Left ventricle myocardium superior (tissue), 1 donor: ENCODE measurements around the gene ZNF497. TPM values are rescaled to one million over a fixed set of nuclear protein-coding genes. Genes with fewer than 3 reads are reported as not detected.
A peak's percentile ranks its signal among the peaks of the same experiment; 100 is the strongest.
"Not testable (repeated sequence)": the region's sequence is repeated elsewhere in the genome, so short reads cannot be mapped to it uniquely, and the experiment has no call there.

Source experiments
- ATAC-seq: fragments of 200-7000 bp; cut with Tn5 transposase; one replicate; pipeline ENCODE4 v1.9.1; 2020; ENCODE audit warnings: mild to moderate bottlenecking, moderate library complexity
- DNase-seq: peaks from one replicate; pipeline ENCODE4 v3.0.0-alpha.2; 2020
- intact Hi-C: fragments of 100-400 bp; cut with micrococcal nuclease; formaldehyde crosslinking; loops from one replicate; pipeline ENCODE4 v1.11.0; 2022
- long read RNA-seq: library from polyadenylated mRNA; unstranded; transcript quantifications from one replicate; pipeline ENCODE4 v2.0.0, GENCODE V29; 2021
- total RNA-seq: library from RNA; stranded (reverse); fragmentation: NEBNext Ultra II Directional; extraction: Animal tissue kit (Norgen Biotek cat#: 25700); gene quantifications from one replicate; pipeline ENCODE4 v1.2.1, GENCODE V29; 2021
- donor health status: DM: no; HTN: yes; CAD: no; lungs with severe emphysema.

Gene ZNF497
- 0.55 TPM for total RNA-seq
- long read RNA-seq, partial matches to known transcripts, result 0 of 3 reads
- long read RNA-seq, other reads (novel, unspliced or antisense), result 3 of 3 reads

DNA sequence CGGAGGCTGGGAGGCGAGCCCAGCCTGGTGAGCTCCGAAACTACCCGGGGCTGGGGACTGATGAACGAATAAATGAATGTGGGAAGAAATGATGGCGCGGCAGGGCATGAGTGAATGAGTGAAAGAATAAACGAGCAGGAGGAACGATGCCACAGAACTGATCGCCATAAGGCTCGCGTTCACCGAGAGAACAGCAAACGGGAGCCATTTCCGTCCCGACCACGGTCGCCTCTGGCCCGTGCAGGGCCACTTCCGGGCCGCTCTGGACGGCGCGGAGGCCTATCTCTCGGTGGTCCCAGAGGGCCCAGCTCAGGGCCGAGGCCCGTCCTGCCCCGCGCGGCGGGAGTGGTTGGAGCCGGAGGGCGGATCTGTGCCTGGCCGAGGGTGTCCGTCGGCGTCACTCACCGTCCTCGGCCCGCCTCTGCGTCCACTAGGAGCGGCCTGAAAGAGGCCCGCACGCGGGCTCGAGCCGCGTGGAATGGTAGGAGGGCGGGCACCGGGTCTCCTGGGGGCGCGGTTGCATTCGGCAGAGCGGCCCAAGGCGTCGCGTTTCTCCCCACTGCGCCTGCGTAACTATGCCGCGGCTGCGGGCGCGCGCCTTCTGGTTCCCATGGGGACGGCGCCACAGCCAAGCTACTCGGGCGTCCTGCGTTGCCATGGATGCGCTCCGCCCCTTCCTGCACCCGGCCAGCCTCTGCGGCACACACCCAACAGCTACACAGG, at the start of gene ZNF497:
Gene ZNF497 (minus strand): TSS at position 480 of the 723 bp plus-strand sequence. CDS start 5,116 bp downstream, outside the sequence.
- ATAC-seq (peak; percentile 96), DNase-seq (peak; percentile 99)
- intact Hi-C loops, result no loop called here

DNA sequence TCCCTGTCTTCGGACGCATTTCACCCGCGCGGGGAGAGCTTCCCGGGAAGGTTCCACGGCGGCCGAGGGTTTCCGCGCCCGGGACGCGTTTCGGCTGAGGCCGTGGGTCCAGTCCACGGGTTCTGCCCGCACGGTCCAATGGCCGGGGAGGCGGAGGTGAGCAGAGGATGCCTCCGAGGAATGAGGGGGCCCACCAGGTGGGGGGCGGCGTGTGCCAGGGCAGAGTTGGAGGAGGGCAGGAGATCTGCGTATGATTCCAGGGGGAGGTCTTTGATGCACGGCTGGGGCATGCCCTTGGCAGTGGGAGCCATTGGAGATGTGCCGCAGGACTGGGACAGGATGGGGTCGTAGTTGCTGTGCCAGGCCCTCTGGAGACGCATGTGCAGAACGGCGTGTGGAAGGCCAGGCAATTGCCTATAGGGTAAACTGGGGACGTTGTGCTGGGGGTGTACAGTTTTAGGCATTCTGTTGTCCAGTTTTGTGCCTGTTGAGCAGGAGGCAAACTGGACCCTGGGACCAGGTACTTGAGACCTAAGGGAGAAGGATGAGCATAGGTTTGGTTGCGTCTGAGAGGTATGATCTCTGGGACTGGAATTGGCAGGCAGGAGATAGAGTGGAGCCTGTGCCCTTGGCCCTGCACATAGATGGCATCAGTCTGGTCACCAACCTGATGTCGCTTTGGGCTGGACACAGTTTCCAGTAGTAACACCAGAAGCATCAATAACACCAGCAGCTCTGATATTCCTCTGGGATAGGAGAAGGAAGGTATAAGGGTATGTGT, 46.6 kb upstream of the ZNF497 start:
- DNase-seq, result peak; percentile 48
- peak; percentile 44 for ATAC-seq

DNA sequence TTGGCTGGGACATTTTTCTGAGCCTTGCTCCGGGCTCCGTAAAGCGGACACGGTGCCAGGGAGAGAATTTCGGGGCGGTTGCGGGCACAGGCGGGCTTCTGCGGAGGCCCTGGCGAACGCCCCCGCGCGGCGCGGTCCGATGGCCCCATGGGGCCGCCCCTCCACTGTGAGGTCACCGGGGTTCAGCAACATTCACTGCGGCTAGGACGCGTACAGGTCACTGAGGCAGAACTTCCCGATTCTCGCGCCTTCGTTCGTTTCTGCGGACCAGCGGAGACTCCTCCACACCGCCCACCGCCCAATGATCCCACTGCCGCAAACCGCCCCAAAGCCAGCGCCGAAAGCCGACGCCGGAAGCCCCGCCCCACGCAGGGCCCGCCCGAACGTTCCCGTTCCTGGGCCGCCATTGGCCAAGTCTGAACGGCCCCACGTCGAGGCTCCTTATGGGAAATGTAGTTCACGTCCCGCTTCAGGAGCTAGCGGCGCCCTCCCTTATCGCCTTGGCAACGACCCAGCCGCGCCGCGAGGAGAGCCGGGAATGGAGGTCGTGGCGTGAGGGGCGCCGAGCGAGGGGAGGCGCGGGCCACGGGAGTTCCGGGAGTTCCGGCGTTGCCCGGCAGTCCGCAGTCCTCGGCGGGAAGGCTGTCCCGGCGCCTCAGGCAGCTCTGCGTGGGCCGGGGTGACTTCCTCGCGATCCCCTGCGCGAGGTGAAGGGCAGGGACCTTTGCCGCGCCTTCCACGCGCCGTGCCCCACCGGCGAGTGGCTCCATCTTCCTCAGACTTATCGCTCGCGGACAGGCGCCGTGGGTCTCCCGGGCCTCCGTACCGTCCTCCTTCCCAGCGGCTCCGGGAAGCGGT, 45.8 kb upstream of the ZNF497 start, which contains the start of gene ZNF584:
Gene ZNF584 (plus strand): TSS at position 498 of the 858 bp plus-strand sequence. CDS start 499 bp downstream, outside the sequence.
- DNase-seq, result peak; percentile 97
- ATAC-seq, result peak; percentile 98
- intact Hi-C loops, result no loop called here

More for the DNA sequence above, 46.6 kb upstream of the ZNF497 start:
- intact Hi-C loops, result no loop called here

DNA sequence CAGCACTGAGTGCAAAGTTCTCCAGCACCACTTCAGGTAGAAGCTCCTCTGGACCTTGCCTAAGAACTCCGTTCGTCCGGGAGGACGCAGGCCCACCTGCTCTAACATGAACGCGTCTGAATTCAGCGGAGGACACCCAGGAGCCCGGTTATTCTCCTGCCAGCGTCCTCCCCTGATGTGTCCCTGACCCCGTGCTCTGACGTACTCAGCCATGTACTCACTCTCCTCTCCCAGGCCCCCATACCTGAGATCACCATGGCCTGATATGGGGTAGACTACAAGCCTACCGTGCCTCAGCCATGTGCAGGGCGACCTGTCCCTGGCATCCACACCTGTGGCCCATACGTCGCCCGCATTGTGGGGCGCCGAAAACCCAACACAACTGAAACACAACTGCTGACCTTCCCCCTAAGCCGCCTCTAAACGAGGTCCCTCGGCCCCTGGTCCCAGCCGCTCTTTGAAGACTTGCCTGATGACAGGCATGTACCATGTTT, 45.2 kb upstream of the ZNF497 start:
- peak; percentile 9 for ATAC-seq
- intact Hi-C loops, result no loop called here

DNA sequence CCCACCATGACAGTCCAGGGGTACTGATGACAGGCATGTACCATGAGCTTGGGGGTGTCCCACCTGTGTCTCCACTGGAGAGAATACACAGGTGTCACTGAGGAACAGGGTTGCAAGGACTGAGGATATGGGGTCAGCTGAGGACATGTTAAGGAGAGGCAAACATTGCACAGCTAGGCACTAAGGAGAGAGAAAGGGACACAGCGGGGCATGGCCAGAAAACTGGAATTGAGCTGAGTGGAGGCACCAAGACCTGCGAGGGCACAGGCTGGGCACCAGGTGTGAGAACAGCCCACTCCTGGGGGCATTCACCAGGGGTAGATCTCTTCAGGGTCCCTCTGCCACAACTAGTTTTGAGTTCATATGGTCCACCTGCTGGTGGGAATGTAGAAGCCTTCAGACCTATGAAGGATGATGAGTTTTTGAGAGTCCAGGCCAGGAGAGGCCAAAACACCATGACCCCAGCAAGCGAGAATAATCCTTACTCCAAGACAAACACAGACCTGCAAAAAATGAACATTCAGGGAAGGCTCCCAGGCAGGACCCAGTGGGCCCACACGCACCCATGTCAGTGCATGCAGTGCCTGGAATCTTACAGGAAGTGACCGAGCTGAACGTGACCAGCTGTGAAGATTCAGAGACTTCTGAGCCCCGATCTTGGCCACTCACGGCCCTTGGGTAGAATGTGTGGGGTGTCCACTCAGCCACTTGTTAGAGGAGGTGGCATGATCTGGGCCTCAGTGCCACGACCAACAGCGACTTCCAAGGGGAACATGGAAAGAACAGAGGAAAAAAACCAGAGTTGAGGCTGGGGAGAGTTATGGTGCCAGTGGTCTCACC, 44.5 kb upstream of the ZNF497 start:
- DNase-seq, result no peak

More for the DNA sequence above, 45.2 kb upstream of the ZNF497 start:
- no peak for DNase-seq

DNA sequence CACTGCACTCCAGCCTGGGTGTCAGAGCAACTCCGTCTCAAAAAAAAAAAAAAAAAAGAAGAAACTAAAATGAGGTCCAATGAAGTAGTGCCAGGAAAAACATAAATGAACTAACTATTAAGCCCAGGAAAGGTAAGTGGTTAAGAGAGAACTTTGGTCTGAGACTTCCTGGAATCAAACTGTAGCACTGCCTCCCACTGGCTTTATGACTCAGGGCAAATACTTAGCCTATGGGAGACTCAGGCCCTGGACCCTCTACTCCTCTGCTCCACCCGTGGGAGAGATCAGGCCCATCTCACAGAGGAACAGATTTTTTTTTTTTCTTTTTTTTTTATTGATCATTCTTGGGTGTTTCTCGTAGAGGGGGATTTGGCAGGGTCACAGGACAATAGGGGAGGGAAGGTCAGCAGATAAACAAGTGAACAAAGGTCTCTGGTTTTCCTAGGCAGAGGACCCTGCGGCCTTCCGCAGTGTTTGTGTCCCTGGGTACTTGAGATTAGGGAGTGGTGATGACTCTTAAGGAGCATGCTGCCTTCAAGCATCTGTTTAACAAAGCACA, 41.4 kb upstream of the ZNF497 start:
- DNase-seq, ATAC-seq, intact Hi-C loops: not testable (repeated sequence)

More for the DNA sequence above, 44.5 kb upstream of the ZNF497 start:
- ATAC-seq, result no peak
- intact Hi-C loops, result no loop called here

DNA sequence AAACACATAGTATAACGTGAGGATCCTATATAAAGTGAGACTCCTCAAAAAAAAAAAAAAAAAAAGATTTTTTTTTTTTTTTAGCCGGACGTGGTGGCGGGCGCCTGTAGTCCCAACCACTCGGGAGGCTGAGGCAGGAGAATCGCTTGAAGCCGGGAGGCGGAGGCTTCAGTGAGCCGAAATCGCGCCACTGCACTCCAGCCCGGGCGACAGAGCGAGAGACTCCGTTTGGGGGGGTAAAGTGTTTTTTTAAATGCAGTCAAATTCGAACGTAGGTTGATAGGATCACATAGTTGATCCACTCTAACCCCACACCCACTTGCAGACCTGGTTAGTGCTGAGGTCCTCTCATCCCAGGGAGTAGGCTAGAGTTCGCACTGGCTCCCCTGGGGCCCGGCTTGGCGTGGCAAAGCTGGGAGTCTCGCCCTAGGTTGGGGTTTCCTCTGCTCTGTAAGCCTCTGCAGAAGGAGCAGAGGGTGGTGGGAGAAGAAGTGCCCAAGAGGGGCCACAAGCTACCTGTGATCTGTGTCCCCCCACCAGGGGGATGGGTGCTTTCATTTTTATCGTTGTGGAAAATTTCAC, 39.4 kb upstream of the ZNF497 start:
- no peak for ATAC-seq
- no peak for DNase-seq
- intact Hi-C loops, result no loop called here

DNA sequence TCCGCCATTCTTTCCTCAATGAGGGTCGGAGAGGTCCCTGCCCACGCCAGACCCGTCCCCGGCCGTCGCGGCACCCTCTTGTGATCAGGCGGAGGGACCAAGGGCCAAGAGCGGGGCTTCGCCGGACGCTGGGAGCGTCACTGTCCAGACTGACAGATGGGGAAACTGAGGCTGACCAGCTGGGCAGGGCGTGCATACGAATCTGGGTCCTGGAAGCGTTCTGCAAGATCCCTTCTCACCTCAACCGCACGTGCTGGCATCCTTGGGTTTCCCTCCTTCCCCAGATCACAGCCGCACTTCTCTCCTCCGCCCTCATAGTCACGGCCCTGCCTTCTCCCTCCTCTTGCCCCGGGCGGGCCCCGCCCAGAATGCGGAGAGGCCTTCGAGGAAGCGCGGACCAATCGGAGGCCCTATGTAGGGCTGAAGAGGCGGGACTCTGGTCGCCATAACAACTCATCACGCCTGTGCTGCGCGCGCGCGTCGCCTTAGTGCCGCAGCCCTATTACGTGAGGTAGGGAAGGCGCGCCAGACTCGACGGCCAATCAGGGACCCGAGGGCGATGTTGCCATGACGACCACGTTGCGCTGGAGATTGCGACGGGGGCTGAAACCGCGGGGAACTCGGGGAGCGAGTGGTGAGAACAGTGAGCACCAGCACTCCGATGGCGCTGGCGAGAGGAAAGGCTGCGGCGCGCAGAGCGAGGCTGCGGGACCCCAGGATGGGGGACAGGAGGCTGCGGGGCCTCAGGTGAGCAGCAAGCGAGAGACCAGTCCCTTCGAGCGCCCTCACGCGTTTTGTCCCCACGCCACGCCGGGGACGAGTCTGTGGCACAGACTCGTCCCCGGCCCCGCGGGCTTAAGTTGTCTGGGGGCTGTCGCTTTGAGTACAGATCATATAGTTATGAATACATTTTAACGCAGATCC, 38.6 kb upstream of the ZNF497 start:
- intact Hi-C loops, result no loop called here
- ATAC-seq (peak; percentile 99), DNase-seq (peak; percentile 100)

DNA sequence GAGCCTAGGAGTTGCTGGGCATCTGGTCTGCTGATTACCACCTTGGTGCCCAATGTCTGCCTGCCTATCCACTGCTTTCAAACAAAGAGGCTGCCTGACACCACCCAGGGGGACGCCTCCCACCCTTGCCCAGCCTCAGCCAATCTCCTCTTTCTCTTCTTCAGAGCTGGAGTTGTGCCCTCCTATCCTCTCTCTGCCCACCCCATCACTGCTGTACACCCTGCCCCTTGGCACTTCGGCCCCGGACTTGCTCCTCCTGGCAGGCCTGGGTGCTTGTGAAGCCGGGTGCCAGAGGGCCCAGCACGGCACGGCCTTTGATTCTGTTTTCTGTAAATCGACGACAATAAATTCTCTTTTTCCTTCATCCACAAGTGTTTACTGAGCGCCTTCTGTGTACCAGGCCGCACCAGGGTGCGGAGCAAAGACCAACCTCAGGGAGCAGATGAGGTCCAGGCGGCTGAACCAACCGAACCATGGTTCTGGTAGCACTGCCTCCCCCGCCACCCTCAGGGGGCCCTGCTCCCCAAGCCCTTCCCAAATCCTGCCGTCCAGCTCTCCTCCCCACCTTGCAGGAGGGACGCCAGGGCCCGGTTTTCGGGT, 37.9 kb upstream of the ZNF497 start:
- peak; percentile 1 for ATAC-seq
- DNase-seq, result no peak
- intact Hi-C loops, result no loop called here

DNA sequence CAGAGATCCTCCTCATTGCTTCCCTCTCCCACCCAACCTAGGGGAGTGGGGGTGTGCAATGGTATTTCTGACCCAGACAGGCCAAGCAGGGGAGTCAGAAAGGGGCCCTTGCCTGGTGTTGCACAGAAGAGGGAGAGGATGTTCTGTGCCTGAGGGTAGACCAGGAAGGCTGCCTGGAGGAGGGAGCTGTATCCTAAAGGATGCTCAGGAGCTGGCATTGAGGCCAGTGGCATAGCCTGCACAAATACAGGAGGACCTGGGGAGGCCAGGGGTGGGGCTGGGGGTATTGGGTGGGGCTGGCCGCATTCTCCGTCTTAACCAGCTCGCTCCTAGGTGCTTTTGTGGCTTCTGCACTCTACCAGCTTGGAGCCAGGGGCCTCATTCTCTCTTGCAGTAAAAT, 37.4 kb upstream of the ZNF497 start:
- no peak for ATAC-seq
- intact Hi-C loops, result no loop called here
- no peak for DNase-seq

DNA sequence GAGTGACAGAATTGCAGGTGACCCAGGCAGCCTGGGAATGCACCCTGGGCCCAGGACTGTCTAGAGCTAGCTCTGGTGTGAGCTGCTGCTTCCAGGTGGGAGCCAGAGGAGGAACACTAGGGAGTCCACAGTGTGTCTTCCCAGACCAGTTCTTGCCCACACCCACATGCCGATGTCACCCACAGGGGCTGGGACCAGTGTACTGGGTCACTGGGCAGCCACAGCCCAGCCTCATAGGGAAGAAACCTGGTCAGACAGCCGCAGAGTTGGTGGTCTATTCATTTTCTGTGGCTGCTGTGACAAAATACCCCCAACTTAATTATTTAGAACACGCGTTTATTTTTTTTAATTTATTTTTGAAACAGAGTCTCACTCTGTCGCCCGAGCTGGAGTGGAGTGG, 36.0 kb upstream of the ZNF497 start:
- ATAC-seq, result no peak
- intact Hi-C loops, result no loop called here
- no peak for DNase-seq

DNA sequence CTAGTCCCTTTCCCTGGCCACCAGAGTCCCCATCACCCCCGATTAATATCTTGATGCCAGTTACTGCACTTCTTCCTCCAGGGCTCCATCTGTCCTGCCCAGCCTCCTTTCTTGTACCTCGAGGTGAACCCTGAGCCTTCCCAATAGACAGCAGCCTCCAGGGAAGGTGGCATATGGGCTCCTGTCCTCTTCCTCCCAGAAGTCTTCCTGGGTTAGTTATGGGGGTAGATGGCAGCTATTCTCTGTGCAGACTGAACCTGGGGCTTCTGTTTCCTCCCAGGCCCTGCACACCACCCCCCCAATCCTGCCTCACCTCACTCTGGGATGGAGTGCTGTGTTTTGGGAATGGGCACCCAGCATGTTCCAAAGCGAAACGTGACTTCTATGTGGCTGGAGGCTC, 35.5 kb upstream of the ZNF497 start:
- ATAC-seq, result no peak
- intact Hi-C loops, result no loop called here

DNA sequence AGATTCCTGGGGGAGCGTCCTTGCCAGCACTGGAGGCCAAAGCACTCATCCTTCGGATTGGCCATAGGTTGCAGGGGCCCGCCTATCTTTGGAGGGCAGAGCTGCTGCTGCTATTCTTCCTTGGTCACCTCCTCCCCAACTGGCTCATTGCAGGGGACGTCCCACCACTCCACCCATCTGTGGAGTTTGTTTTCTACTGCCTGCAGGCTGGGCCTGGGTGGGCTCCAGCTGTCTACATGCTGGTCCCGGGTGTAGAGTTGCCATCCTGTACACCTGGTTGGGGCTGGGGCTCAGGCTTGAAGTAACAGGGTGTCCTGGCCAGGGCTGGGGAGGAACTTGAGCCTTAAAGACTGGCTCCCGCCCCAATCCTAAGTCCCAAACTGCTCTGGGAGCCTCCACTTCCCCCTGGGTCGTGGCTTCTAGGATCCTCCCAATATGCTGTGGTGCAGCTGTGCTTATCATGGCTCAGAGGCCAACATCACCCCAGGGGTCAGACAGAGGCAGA, 35.0 kb upstream of the ZNF497 start:
- ATAC-seq (no peak), DNase-seq (no peak)
- intact Hi-C loops, result no loop called here

More for the DNA sequence above, 35.5 kb upstream of the ZNF497 start:
- no peak for DNase-seq

DNA sequence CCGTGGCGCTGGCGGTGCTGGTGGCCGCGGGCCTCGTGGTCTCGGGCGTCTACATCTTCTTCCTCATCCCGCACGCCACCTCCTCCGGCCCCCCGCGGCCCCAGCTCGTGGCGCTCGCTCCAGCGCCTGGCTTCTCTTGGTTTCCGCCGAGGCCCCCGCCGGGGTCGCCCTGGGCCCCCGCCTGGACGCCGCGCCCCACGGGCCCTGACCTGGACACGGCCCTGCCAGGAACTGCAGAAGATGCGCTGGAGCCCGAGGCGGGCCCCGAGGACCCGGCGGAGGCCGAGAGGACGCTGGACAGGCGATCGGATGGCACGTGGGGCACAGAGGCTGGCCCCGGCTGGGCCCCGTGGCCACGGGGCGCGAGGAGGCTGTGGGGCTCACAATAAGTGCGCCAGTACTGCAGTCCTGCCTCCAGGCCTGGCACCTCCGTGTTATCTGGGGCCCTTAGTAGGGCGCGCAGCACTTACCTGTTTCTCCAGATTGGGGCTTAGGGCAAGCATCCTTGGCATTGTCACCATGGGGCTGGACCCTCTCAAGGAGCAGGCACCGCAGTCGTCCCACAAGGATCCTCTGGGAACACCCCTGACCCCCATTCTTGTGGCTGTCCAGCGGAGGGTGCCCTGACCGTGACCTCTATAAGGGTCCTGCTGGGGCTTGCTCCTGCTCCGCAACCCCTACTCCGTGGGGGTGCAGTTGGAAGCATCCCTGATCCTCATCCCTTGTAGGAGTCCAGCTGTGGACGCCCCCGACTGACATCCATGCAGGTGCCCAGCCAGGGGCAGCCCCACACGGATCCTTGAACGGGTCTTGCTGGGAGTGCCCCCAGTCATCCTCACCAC, 34.4 kb upstream of the ZNF497 start:
- ATAC-seq (no peak), DNase-seq (no peak)
- intact Hi-C loops, result no loop called here

DNA sequence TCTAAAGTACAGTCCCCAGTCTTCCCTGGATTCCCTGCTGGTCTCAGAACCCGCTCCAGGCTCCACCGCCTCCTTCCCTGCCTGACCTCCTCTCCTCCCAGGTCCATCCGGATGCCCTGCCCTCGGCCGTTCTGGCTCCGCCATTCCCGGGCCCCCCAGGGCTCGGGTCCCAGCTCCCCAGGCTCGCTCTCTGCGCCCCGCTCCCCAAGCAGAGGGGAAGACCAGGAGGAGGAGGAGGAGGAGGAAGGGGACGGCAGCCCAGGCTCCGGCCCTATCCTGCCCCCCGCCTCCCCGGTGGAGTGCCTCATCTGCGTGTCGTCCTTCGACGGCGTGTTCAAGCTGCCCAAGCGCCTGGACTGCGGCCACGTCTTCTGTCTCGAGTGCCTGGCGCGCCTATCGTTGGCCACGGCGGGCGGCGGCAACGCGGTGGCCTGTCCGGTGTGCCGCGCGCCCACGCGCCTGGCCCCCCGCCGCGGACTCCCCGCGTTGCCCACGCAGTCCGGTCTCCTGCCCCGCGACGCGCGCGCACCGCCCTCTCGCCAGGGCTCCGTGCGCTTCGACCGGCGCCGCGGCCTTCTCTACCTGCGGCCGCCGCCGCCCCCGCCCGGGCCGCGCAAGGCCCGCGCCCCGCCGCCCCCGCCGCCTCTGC, 33.6 kb upstream of the ZNF497 start:
- ATAC-seq (no peak), DNase-seq (no peak)
- intact Hi-C loops, result no loop called here
